PC-3 (cell line): ENCODE measurements around the gene EEPD1. TPM values are rescaled to one million over a fixed set of nuclear protein-coding genes. Genes with fewer than 3 reads are reported as not detected.
A peak's percentile ranks its signal among the peaks of the same experiment; 100 is the strongest.

ENCODE experiments used
- ATAC-seq: fragments of 200-7000 bp; cut with Tn5 transposase; 2 replicates; pipeline ENCODE4 v1.9.1; 2020; ENCODE audit warnings: mild to moderate bottlenecking, moderate library complexity
- BruUV-seq: library from RNA; stranded (reverse); fragments of 400-500 nt; replicated peaks from 2 replicates; lab custom pipeline; 2021; lab: Mats Ljungman, UMichigan
- CTCF ChIA-PET: fragments of 300-600 bp; sonication (Branson Sonifier 250); formaldehyde crosslinking; loops from one replicate; lab custom pipeline; 2022; ENCODE audit warnings: antibody characterized with exemption; lab: Charles Lee
- POLR2A ChIA-PET: fragments of 300-600 bp; sonication (Branson Sonifier 250); formaldehyde crosslinking; loops from one replicate; lab custom pipeline; 2022; ENCODE audit warnings: antibody characterized with exemption; ENCODE audit not compliant: unreplicated experiment; lab: Charles Lee
- DNase-seq: peaks from one replicate; pipeline ENCODE4 v3.0.0-alpha.2; 2015
- H2AFZ ChIP-seq: fragments of 300-600 bp; sonication (generic); 2 replicates; pipeline ENCODE4 v1.6.0; 2016; ENCODE audit warnings: antibody characterized with exemption, low read length
- H3F3A ChIP-seq: fragments of 300-600 bp; sonication (generic); one replicate; pipeline ENCODE4 v1.6.0; 2017; ENCODE audit warnings: antibody characterized with exemption, low read length, control low read depth, mild to moderate bottlenecking; ENCODE audit not compliant: unreplicated experiment
- H3K27ac ChIP-seq: fragments of 300-600 bp; sonication (generic); 2 replicates; pipeline ENCODE4 v1.5.1; 2016; ENCODE audit warnings: mild to moderate bottlenecking, low read length
- H3K27me3 ChIP-seq: fragments of 300-600 bp; sonication (generic); 2 replicates; pipeline ENCODE4 v1.6.1; 2016; ENCODE audit warnings: low read length, mixed read lengths
- H3K36me3 ChIP-seq: fragments of 300-600 bp; sonication (generic); 2 replicates; pipeline ENCODE4 v1.6.1; 2016; ENCODE audit warnings: low read depth, mixed run types, low read length, mixed read lengths
- H3K4me1 ChIP-seq: fragments of 300-600 bp; sonication (generic); 2 replicates; pipeline ENCODE4 v1.5.1; 2016; ENCODE audit warnings: low read length; ENCODE audit not compliant: insufficient read depth
- H3K4me2 ChIP-seq: fragments of 300-600 bp; sonication (generic); 2 replicates; pipeline ENCODE4 v1.6.0; 2016; ENCODE audit warnings: low read length
- H3K4me3 ChIP-seq: fragments of 300-600 bp; sonication (generic); 2 replicates; pipeline ENCODE4 v1.5.1; 2016; ENCODE audit warnings: mild to moderate bottlenecking, low read length, mixed read lengths
- H3K79me2 ChIP-seq: fragments of 300-600 bp; sonication (generic); 2 replicates; pipeline ENCODE4 v1.6.1; 2017; ENCODE audit warnings: low read length, mixed read lengths
- H3K9ac ChIP-seq: fragments of 300-600 bp; sonication (generic); 2 replicates; pipeline ENCODE4 v1.6.0; 2016; ENCODE audit warnings: mild to moderate bottlenecking, low read length
- H3K9me2 ChIP-seq: fragments of 300-600 bp; sonication (generic); replicated peaks from 2 replicates; pipeline ENCODE4 v1.6.1; 2016; ENCODE audit warnings: mixed run types, low read length, mixed read lengths
- H3K9me3 ChIP-seq: fragments of 300-600 bp; sonication (generic); 2 replicates; pipeline ENCODE4 v1.6.1; 2016; ENCODE audit warnings: low read length, mixed read lengths
- H4K20me1 ChIP-seq: fragments of 300-600 bp; sonication (generic); 2 replicates; pipeline ENCODE4 v1.6.1; 2016; ENCODE audit warnings: low read length, mixed read lengths
- EZH2 ChIP-seq: fragments of 300-600 bp; sonication (generic); IDR thresholded peaks from one replicate; pipeline ENCODE4 v1.6.1; 2017; ENCODE audit warnings: antibody characterized with exemption, mild to moderate bottlenecking, low read length; ENCODE audit not compliant: unreplicated experiment
- EZH2phosphoT487 ChIP-seq: fragments of 300-600 bp; sonication (generic); IDR thresholded peaks from 2 replicates; pipeline ENCODE4 v1.6.1; 2018; ENCODE audit warnings: mild to moderate bottlenecking, antibody characterized with exemption, low read length, borderline replicate concordance
- intact Hi-C: fragments of 100-400 bp; cut with micrococcal nuclease; formaldehyde crosslinking; loops from 2 replicates; pipeline ENCODE4 v1.9.0; 2023
- total RNA-seq: library from RNA; depleted of rRNA; stranded (reverse); fragments of >200 nt; gene quantifications from 2 replicates; pipeline ENCODE4 v1.2.3, GENCODE V29; 2014
- TF ChIP-seq, protein P1 (sequence below): fragments of 300-600 bp; sonication (generic); conservative IDR thresholded peaks from 2 replicates; pipeline ENCODE4 v1.5.1; 2017; ENCODE audit warnings: antibody characterized with exemption, low read depth, mild to moderate bottlenecking, low read length

EEPD1 gene
- total RNA-seq, 1 experiment from 2014 or later: 28.3 TPM

DNA sequence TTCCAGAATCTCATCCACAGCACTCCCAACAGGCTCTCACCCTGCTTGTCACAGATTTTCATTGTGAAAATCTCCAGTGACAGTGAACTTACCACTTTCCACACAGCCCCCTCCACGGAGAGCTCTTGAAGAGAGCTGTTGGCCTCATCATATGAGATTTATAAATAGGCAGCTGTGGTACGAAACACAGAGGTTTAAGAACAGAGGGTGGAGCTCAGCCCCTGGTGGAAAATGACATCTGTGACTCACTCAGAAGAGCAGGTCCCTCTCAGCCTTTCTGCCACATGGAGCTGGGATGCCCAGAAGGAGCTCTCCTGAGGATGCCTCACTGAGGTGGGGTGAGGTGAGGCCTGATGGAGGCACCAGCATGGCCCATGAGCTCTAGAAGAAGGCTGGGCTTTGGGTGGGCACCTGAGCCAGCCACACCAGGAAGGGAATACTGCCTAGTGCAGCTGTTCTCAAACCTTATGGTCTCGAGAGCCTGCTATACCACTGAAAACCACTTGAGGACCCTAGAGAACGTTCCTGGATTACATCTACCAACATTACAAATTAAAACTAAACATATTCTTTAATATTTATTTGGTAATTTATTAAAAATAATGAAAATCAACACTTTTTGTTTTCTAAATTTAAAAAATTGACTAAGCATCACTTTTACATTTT is 25.8 kb upstream of the EEPD1 start:
- no TSS peak for BruUV-seq
- H3K27ac ChIP-seq: no peak overlapping the region

DNA sequence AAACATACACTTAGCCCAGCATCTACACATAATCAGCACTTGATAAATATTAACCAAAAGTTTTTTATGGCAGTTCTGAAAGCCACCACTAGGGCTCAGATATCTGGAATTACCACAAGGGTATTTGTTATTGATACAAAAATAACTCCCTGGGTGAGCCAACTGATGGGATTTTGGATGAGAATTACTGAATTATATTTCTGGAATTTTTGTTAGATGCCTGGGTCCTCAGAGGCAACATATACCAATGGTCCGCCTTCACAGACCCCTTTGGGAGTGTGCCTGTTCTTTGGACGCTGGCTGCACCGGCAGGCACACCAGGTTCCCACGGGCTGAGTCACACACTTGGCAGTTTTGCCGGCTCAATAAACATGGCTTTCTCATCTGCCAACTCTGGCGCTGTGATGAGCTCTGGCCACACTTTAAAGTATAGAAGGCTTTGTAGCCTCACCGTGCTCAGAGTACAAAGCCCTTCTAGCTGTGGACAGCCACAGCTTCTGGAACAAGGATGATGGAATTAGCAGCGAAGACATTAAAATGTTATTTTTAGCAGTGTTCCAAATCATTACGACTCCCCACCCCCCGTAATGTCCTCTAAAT is 24.5 kb upstream of the EEPD1 start:
- no peaks in the 10 kb centered on the region for H3K27me3 ChIP-seq
- ChIA-PET POLR2A (interaction anchor here (0.5 to 0.7 kb wide), 3 partner anchors 91 to 136 kb away, joined by 3 to 4 read pairs (median 3); no protein-coding TSS in a partner anchor), CTCF (interaction anchor here (0.5 to 1.0 kb wide), 8 partner anchors 13 to 164 kb away, joined by 3 to 11 read pairs (median 4); no protein-coding TSS in a partner anchor)
- H3K9me3 ChIP-seq: no peaks in the 10 kb centered on the region
- intact Hi-C loops: loop anchor here (1.0 kb wide), 4 partner anchors 24 to 162 kb away; no protein-coding TSS in a partner anchor
- no peaks in the 10 kb centered on the region for H3F3A ChIP-seq
- H3K9ac ChIP-seq: peak overlapping the region; percentile 79
- no peaks in the 10 kb centered on the region for H4K20me1 ChIP-seq
- ATAC-seq (peak; percentile 89), DNase-seq (peak; percentile 96)
- peak overlapping the region; percentile 79 for H3K4me2 ChIP-seq
- TF ChIP-seq EZH2phosphoT487 (no peak), EZH2 (no peak)
- TF ChIP-seq, protein P1, sequence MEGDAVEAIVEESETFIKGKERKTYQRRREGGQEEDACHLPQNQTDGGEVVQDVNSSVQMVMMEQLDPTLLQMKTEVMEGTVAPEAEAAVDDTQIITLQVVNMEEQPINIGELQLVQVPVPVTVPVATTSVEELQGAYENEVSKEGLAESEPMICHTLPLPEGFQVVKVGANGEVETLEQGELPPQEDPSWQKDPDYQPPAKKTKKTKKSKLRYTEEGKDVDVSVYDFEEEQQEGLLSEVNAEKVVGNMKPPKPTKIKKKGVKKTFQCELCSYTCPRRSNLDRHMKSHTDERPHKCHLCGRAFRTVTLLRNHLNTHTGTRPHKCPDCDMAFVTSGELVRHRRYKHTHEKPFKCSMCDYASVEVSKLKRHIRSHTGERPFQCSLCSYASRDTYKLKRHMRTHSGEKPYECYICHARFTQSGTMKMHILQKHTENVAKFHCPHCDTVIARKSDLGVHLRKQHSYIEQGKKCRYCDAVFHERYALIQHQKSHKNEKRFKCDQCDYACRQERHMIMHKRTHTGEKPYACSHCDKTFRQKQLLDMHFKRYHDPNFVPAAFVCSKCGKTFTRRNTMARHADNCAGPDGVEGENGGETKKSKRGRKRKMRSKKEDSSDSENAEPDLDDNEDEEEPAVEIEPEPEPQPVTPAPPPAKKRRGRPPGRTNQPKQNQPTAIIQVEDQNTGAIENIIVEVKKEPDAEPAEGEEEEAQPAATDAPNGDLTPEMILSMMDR: peak; percentile 88
- H2AFZ ChIP-seq: peak overlapping the region; percentile 54
- H3K4me1 ChIP-seq: peaks cover 19% of the 10 kb centered on the region
- H3K9me2 ChIP-seq: no peaks in the 10 kb centered on the region
- H3K4me3 ChIP-seq: peak overlapping the region; percentile 56
- no peaks in the 10 kb centered on the region for H3K79me2 ChIP-seq
- TSS peak; percentile 58 for BruUV-seq
- H3K27ac ChIP-seq: peak overlapping the region; percentile 97
- H3K36me3 ChIP-seq: no peaks in the 10 kb centered on the region

More for the DNA sequence above, 25.8 kb upstream of the EEPD1 start:
- H3K9me3 ChIP-seq: no peaks in the 10 kb centered on the region
- no peak overlapping the region for H3K4me3 ChIP-seq
- H3F3A ChIP-seq: no peaks in the 10 kb centered on the region
- no peak overlapping the region for H3K4me2 ChIP-seq
- H4K20me1 ChIP-seq: no peaks in the 10 kb centered on the region
- no peak overlapping the region for H3K9ac ChIP-seq
- POLR2A ChIA-PET: no interaction called here
- DNase-seq (no peak), ATAC-seq (no peak)
- no peak overlapping the region for H2AFZ ChIP-seq
- H3K79me2 ChIP-seq: no peaks in the 10 kb centered on the region
- no peaks in the 10 kb centered on the region for H3K27me3 ChIP-seq
- peaks cover 19% of the 10 kb centered on the region for H3K4me1 ChIP-seq
- CTCF ChIA-PET: no interaction called here
- intact Hi-C loops: no loop called here
- TF ChIP-seq EZH2 (no peak), EZH2phosphoT487 (no peak)
- TF ChIP-seq, protein P1: no peak
- no peaks in the 10 kb centered on the region for H3K36me3 ChIP-seq
- no peaks in the 10 kb centered on the region for H3K9me2 ChIP-seq
